B cell (primary cell): ENCODE measurements around the gene NPTXR. TPM values are rescaled to one million over a fixed set of nuclear protein-coding genes. Genes with fewer than 3 reads are reported as not detected.

Experiments used
- ATAC-seq: fragments of 200-7000 bp; cut with Tn5 transposase; one replicate; pipeline ENCODE4 v1.10.0; 2021; ENCODE audit warnings: low read depth, mild to moderate bottlenecking, moderate number of reproducible peaks, moderate library complexity
- CTCF ChIA-PET: fragments of 350-600 bp; sonication (Branson Sonifier 250); formaldehyde crosslinking; loops from one replicate; lab custom pipeline; 2021; ENCODE audit warnings: antibody characterized with exemption, inconsistent platforms; lab: Charles Lee
- POLR2A ChIA-PET: fragments of 350-600 bp; sonication (Branson Sonifier 250); formaldehyde crosslinking; loops from one replicate; lab custom pipeline; 2021; ENCODE audit warnings: antibody characterized with exemption; lab: Charles Lee
- DNase-seq: peaks from one replicate; pipeline ENCODE4 v3.0.0; 2013
- H2AFZ ChIP-seq: 2 replicates; pipeline ENCODE4 v1.6.1; 2012; ENCODE audit warnings: mild to moderate bottlenecking, low read depth, low read length; ENCODE audit not compliant: insufficient read depth, poor library complexity, severe bottlenecking
- H3K27ac ChIP-seq, 2 donors: 1 replicate in 1 of 2; 2 replicates in 1 of 2; pipeline ENCODE4 v1.5.1; 2012 to 2013; ENCODE audit warnings: low read length in 2 of 2, mild to moderate bottlenecking in 2 of 2, moderate library complexity in 1 of 2
- H3K27me3 ChIP-seq, 4 experiments: fragments of 200-600 bp in 1 of 4; sonication (generic) in 1 of 4; replicated peaks in 1 of 4; 1 replicate in 2 of 4; 2 replicates in 2 of 4; pipeline versions ENCODE4 v1.6.1 to v1.7.0; 2013 to 2016; ENCODE audit warnings: low read length in 3 of 4, mild to moderate bottlenecking in 2 of 4, mixed read lengths in 1 of 4, moderate library complexity in 1 of 4; ENCODE audit not compliant: insufficient read depth in 4 of 4, control insufficient read depth in 3 of 4; ENCODE audit errors: control extremely low read depth in 1 of 4
- H3K36me3 ChIP-seq, 2 experiments: replicated peaks in 1 of 2; 1 replicate in 1 of 2; 2 replicates in 1 of 2; pipeline versions ENCODE4 v1.6.1 to v1.7.1; 2013; ENCODE audit warnings: low read length in 1 of 2; ENCODE audit not compliant: insufficient read depth in 2 of 2, control insufficient read depth in 1 of 2; ENCODE audit errors: control extremely low read depth in 1 of 2, extremely low read depth in 1 of 2
- H3K4me1 ChIP-seq, 2 donors: fragments of 200-600 bp in 1 of 2; sonication (generic) in 1 of 2; 1 replicate in 1 of 2; 2 replicates in 1 of 2; pipeline versions ENCODE4 v1.5.1 to v1.6.1; 2013 to 2017; ENCODE audit warnings: low read length in 2 of 2; ENCODE audit not compliant: control insufficient read depth in 2 of 2, insufficient read depth in 2 of 2
- H3K4me2 ChIP-seq: replicated peaks from 2 replicates; pipeline ENCODE3; 2012; ENCODE audit warnings: mild to moderate bottlenecking, low read depth, low read length; ENCODE audit not compliant: poor library complexity, severe bottlenecking
- H3K4me3 ChIP-seq, 5 experiments: fragments of 200-600 bp in 1 of 5; sonication (generic) in 1 of 5; 1 replicate in 3 of 5; 2 replicates in 2 of 5; pipeline versions ENCODE4 v1.5.1 to v1.7.0; 2011 to 2016; ENCODE audit warnings: low read length in 4 of 5, mild to moderate bottlenecking in 4 of 5, low read depth in 2 of 5, control low read depth in 1 of 5, moderate library complexity in 1 of 5; ENCODE audit not compliant: insufficient read depth in 1 of 5; ENCODE audit errors: control extremely low read depth in 1 of 5, extremely low read depth in 1 of 5
- H3K79me2 ChIP-seq: fragments of 200-600 bp; sonication (generic); one replicate; pipeline ENCODE4 v1.6.0; 2016; ENCODE audit warnings: low read length; ENCODE audit not compliant: control insufficient read depth, insufficient read depth
- H3K9ac ChIP-seq: fragments of 200-600 bp; sonication (generic); 2 replicates; pipeline ENCODE4 v1.6.1; 2017; ENCODE audit warnings: mild to moderate bottlenecking, low read length, moderate library complexity
- H3K9me3 ChIP-seq, 3 donors: one replicate each; pipeline versions ENCODE4 v1.6.1 to v1.7.1; 2013; ENCODE audit warnings: low read length in 2 of 3; ENCODE audit not compliant: control insufficient read depth in 2 of 3, insufficient read depth in 1 of 3; ENCODE audit errors: control extremely low read depth in 1 of 3
- H4K20me1 ChIP-seq: 2 replicates; pipeline ENCODE4 v1.6.0; 2012; ENCODE audit warnings: mild to moderate bottlenecking, low read length; ENCODE audit not compliant: insufficient read depth, control insufficient read depth, poor library complexity, severe bottlenecking
- H3K27ac Mint-ChIP-seq: one replicate; pipeline ENCODE4 v1.8.0; 2021; ENCODE audit warnings: mixed read lengths
- H3K27me3 Mint-ChIP-seq: one replicate; pipeline ENCODE4 v1.8.0; 2021; ENCODE audit warnings: mixed read lengths
- H3K4me1 Mint-ChIP-seq: one replicate; pipeline ENCODE4 v1.8.0; 2021; ENCODE audit warnings: mixed read lengths
- H3K4me3 Mint-ChIP-seq: one replicate; pipeline ENCODE4 v1.8.0; 2021; ENCODE audit warnings: mixed read lengths
- H3K9me3 Mint-ChIP-seq: one replicate; pipeline ENCODE4 v1.8.0; 2022; ENCODE audit warnings: mixed read lengths; ENCODE audit not compliant: insufficient read depth
- EZH2 ChIP-seq: IDR thresholded peaks from 2 replicates; pipeline ENCODE4 v1.6.1; 2012; ENCODE audit warnings: borderline replicate concordance, low read depth, mild to moderate bottlenecking, moderate library complexity, low read length; ENCODE audit not compliant: insufficient read depth, poor library complexity, severe bottlenecking
- WGBS: methylation state at CpG from one replicate; pipeline ENCODE4 v1.1.5; 2013; ENCODE audit warnings: missing lambda C conversion rate; ENCODE audit not compliant: insufficient coverage; 5-methylcytosine and 5-hydroxymethylcytosine counted together
- intact Hi-C: fragments of 100-400 bp; cut with micrococcal nuclease; formaldehyde crosslinking; loops from one replicate; pipeline ENCODE4 v1.10.0; 2022
- polyA plus RNA-seq: library from polyadenylated mRNA; depleted of rRNA; stranded (reverse); fragments of >200 nt; gene quantifications from 2 replicates; pipeline ENCODE4 v1.2.3, GENCODE V29; 2012
- total RNA-seq, 2 donors: library from RNA; stranded (reverse); fragments of 120-200 nt in 1 of 2; gene quantifications; 1 replicate in 1 of 2; 2 replicates in 1 of 2; pipeline versions ENCODE4 v1.2.3 to v1.2.4, GENCODE V29; 2013 to 2022
- TF ChIP-seq, protein P1 (sequence below): fragments of 200-600 bp; IDR thresholded peaks from one replicate; pipeline ENCODE4 v1.8.0; 2022; ENCODE audit warnings: antibody characterized with exemption, mild to moderate bottlenecking

NPTXR gene
- total and polyA plus RNA-seq, 2 donors (not counting 1 experiment from before 2014, with no cell fraction given): 0.16 to 0.71 TPM

GRCh38 chr22:38873469-38874411 lies 29.9 kb upstream of the NPTXR start:
- Histone ChIP-seq H3K79me2 (peaks cover 5% of the 10 kb centered on the region), H3K27me3 (peaks cover 0 to 28% (median 8%) of the 10 kb centered on the region in 4 experiments), H3K9me3 (no peaks in the 10 kb centered on the region), H4K20me1 (peaks cover 22% of the 10 kb centered on the region), H3K9ac (no peak overlapping the region), H3K4me2 (peak overlapping the region; percentile 98), H3K36me3 (peaks cover 0 to 6% of the 10 kb centered on the region in 2 experiments), H3K4me1 (peaks cover 27 to 44% of the 10 kb centered on the region in 2 donors), H2AFZ (no peak overlapping the region), H3K4me3 (no peak overlapping the region), H3K27ac (no peak overlapping the region)
- Mint-ChIP-seq H3K4me1 (peaks cover 41% of the 10 kb centered on the region), H3K4me3 (peak overlapping the region; percentile 91), H3K27ac (peak overlapping the region; percentile 85), H3K9me3 (no peaks in the 10 kb centered on the region), H3K27me3 (peaks cover 25% of the 10 kb centered on the region)
- TF ChIP-seq EZH2: no peak
- TF ChIP-seq, protein P1, sequence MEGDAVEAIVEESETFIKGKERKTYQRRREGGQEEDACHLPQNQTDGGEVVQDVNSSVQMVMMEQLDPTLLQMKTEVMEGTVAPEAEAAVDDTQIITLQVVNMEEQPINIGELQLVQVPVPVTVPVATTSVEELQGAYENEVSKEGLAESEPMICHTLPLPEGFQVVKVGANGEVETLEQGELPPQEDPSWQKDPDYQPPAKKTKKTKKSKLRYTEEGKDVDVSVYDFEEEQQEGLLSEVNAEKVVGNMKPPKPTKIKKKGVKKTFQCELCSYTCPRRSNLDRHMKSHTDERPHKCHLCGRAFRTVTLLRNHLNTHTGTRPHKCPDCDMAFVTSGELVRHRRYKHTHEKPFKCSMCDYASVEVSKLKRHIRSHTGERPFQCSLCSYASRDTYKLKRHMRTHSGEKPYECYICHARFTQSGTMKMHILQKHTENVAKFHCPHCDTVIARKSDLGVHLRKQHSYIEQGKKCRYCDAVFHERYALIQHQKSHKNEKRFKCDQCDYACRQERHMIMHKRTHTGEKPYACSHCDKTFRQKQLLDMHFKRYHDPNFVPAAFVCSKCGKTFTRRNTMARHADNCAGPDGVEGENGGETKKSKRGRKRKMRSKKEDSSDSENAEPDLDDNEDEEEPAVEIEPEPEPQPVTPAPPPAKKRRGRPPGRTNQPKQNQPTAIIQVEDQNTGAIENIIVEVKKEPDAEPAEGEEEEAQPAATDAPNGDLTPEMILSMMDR: no peak
- ATAC-seq: no peak
- intact Hi-C loops: loop anchor here (2.0 to 10.0 kb wide), 7 partner anchors 109 to 1304 kb away; partner anchors contain the start of genes APOBEC3B, ATF4, CSNK1E and SUN2
- 39% methylated on average over 2 of the region's 9 CpGs for WGBS
- POLR2A ChIA-PET: interaction anchor here (1.0 kb wide), 1 partner anchor 278 kb away, joined by 4 read pairs; no protein-coding TSS in a partner anchor
- no peak for DNase-seq
- CTCF ChIA-PET: interaction anchor here (0.6 to 1.8 kb wide), 4 partner anchors 105 to 457 kb away, joined by 3 to 10 read pairs (median 4); no protein-coding TSS in a partner anchor
